ENCODE results near the gene ZCCHC7.

DNA sequence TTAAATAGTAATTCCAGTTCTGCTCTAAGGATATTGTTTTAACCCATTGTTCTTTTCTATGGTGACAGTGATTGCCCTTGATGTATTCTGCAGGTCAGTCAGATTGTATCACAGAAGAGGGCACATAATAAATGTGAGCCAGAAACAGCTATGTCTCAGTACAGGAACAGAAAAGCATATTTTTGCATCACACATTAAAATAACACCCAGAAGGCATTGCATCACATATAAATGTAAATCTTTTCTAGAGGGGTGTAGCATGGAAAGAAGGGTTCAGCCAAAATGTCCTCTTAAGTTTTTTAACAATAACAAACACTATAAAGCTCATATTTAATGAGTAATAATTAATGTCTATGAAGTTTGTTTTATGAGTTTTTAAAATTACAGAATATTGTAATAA is 30.0 kb downstream of the ZCCHC7 start:
- TF ChIP-seq, protein P1, sequence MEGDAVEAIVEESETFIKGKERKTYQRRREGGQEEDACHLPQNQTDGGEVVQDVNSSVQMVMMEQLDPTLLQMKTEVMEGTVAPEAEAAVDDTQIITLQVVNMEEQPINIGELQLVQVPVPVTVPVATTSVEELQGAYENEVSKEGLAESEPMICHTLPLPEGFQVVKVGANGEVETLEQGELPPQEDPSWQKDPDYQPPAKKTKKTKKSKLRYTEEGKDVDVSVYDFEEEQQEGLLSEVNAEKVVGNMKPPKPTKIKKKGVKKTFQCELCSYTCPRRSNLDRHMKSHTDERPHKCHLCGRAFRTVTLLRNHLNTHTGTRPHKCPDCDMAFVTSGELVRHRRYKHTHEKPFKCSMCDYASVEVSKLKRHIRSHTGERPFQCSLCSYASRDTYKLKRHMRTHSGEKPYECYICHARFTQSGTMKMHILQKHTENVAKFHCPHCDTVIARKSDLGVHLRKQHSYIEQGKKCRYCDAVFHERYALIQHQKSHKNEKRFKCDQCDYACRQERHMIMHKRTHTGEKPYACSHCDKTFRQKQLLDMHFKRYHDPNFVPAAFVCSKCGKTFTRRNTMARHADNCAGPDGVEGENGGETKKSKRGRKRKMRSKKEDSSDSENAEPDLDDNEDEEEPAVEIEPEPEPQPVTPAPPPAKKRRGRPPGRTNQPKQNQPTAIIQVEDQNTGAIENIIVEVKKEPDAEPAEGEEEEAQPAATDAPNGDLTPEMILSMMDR (IDR thresholded peaks at IDR 0.05), result no peak
- TF ChIP-seq POLR2A (IDR thresholded peaks at IDR 0.05), result no peak
